Aorta (tissue), 5 donors: ENCODE results near the gene SNED1. TPM values are rescaled to one million over a fixed set of nuclear protein-coding genes. Genes with fewer than 3 reads are reported as not detected.
A peak's percentile ranks its signal among the peaks of the same experiment; 100 is the strongest.

Experiments used
- ATAC-seq: fragments of 200-7000 bp; cut with Tn5 transposase; one replicate; pipeline ENCODE4 v1.9.1; 2022; ENCODE audit warnings: moderate library complexity; ENCODE audit not compliant: low FRiP score
- DNase-seq, 2 donors: peaks; one replicate each; pipeline ENCODE4 v3.0.0-alpha.2; 2020
- H3K27ac ChIP-seq, 2 donors: one replicate each; pipeline ENCODE4 v1.5.1; 2013; ENCODE audit warnings: low read length in 2 of 2, mild to moderate bottlenecking in 2 of 2, moderate library complexity in 2 of 2, control low read depth in 1 of 2, inconsistent platforms in 1 of 2, low read depth in 1 of 2
- H3K27me3 ChIP-seq, 2 donors: one replicate each; pipeline ENCODE4 v1.6.1; 2013; ENCODE audit warnings: control low read depth in 1 of 2, low read length in 1 of 2, mild to moderate bottlenecking in 1 of 2, moderate library complexity in 1 of 2; ENCODE audit not compliant: insufficient read depth in 2 of 2, control insufficient read depth in 1 of 2
- H3K36me3 ChIP-seq, 2 donors: one replicate each; pipeline ENCODE4 v1.6.1; 2013; ENCODE audit warnings: control low read depth in 1 of 2, low read length in 1 of 2, mild to moderate bottlenecking in 1 of 2; ENCODE audit not compliant: insufficient read depth in 2 of 2, control insufficient read depth in 1 of 2
- H3K4me1 ChIP-seq, 2 donors: one replicate each; pipeline ENCODE4 v1.6.1; 2013; ENCODE audit warnings: low read length in 2 of 2, control low read depth in 1 of 2, mild to moderate bottlenecking in 1 of 2, moderate library complexity in 1 of 2; ENCODE audit not compliant: insufficient read depth in 2 of 2, control insufficient read depth in 1 of 2
- H3K4me3 ChIP-seq, 2 donors: one replicate each; pipeline ENCODE4 v1.5.1; 2013; ENCODE audit warnings: low read length in 2 of 2, control low read depth in 1 of 2, mild to moderate bottlenecking in 1 of 2
- H3K9me3 ChIP-seq: one replicate; pipeline ENCODE4 v1.6.1; 2013; ENCODE audit warnings: mild to moderate bottlenecking, low read length; ENCODE audit not compliant: control insufficient read depth
- WGBS, 2 donors: extraction: QIAGEN DNeasy Blood & Tissue Kit; methylation state at CpG; one replicate each; pipeline ENCODE4 v1.1.7; 2013; 5-methylcytosine and 5-hydroxymethylcytosine counted together
- intact Hi-C, 2 donors: fragments of 100-400 bp; cut with DNase I; formaldehyde crosslinking; loops; one replicate each; pipeline versions ENCODE4 v1.14.2 to v1.15.0; 2022
- polyA plus RNA-seq, 2 donors: library from polyadenylated mRNA; stranded (reverse); fragments of 200-250 nt; gene quantifications; one replicate each; pipeline ENCODE4 v1.2.3, GENCODE V29; 2013
- total RNA-seq, 2 donors: library from RNA; stranded (reverse); fragmentation: NEBNext Ultra II Directional; extraction: Animal tissue kit (Norgen Biotek cat#: 25700); gene quantifications; one replicate each; pipeline ENCODE4 v1.2.1, GENCODE V29; 2021
- donor health status: healthy with polysubstance abuse.
- donor health status: Bipolar disorder and iron deficiency.
- donor health status: DM: no; HTN: no; CAD: no.
- donor health status: DM: no; HTN: no; CAD: no.
- donor health status: DM: yes; HTN: yes; CAD: no.

Gene SNED1
- total and polyA plus RNA-seq, 4 donors: 5.9 to 149 (median 67.4) TPM

DNA sequence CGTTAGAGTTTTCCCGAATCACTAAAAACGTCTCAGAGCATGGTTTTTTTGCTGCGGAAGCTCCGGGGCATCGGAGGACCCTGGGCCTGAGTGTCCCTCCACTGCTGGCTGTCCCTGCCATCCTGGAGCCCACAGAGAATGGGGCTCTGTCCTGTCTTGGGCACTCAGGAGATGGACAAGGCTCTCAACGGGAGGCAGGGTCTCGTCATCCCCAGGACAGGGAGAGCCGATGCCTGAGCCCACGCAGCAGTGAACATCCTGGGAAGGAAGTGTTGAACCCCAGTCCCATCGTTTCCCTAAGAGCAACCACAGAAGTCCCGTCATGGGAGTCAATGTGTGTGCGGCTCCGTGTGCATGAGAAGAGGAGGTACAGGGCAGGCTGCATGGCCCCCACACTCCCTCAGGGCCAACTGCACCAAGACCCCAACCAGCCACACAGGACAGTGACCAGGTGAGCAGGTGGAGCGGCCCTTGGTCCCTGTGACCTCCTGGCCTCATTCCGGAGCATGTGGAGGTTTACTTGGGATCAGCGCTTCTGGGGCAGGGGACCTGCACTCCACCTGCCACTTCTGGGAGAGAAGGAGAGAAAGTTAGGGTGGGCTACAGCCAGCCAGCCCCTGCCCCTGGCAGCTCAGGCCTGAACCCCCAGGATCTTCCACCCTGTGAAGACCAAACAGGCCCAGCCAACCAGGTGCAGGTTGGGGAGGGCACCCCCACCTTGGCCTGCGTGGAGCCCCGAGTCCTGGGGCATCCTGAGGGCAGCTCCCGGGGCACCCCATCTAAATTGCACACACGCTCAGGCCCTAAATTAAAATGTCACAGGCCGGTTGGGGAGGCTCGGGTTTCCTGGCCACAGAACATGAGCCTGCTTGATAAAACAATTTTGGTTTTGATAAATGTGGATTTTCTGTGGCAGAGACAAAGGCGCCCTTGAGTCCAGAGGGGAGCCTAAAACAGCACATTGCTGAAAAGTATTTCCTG is 3.1 kb upstream of the SNED1 start:
- WGBS, 2 donors: 20 to 28% methylated on average over 24 of the region's 24 CpGs
- DNase-seq (peak in 1 of 2 donors; percentile 72), ATAC-seq (no peak)
- Histone ChIP-seq H3K9me3 (no peaks in the 10 kb centered on the region), H3K4me1 (peaks cover 0 to 6% of the 10 kb centered on the region in 2 donors), H3K36me3 (no peaks in the 10 kb centered on the region), H3K27me3 (no peaks in the 10 kb centered on the region), H3K27ac (peak overlapping the region; percentile 24 to 76), H3K4me3 (no peak overlapping the region)
- intact Hi-C loops: loop anchor here in 1 of 2 donors (10.0 kb wide), 1 partner anchor 431 kb away; the partner anchor contains the start of genes DUSP28 and RNPEPL1

DNA sequence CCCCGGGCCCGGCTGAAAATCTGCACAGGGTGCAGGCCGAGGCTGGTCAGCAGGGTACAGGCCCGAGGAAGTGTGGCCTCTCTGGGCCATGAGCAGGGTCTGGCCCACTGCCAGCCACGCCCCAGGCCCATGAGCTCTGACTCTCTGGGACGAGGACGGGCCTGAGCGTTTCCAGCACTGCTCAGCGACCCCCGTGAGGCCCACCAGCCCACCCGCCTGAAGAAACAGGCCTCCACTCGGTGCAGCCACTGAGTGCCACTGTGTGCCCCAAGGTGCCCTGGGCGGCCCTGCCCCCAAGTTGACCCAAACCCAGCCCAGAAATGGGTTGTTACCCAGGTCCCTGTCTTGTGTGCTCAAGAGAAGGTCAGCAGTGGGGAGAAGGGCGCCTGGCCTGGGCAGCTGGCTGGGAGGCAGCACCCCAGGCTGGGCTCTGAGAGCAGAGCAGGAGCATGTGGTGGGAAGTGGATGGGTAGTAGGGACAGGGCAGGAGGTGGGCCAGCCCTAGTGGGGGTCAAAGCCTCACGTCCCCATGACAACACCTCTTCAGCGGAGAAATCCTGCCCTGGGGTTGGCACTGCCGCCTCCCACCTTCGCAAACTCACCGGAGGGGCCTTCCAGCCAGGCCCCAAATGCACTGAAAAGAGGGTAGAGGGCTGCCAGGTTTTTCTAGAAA is 2.1 kb upstream of the SNED1 start:
- H3K27ac ChIP-seq: peak overlapping the region; percentile 37 to 84
- peaks cover 0 to 6% of the 10 kb centered on the region in 2 donors for H3K4me1 ChIP-seq
- no peaks in the 10 kb centered on the region for H3K36me3 ChIP-seq
- DNase-seq (peak in 1 of 2 donors; percentile 73), ATAC-seq (no peak)
- H3K27me3 ChIP-seq: no peaks in the 10 kb centered on the region
- intact Hi-C loops: loop anchor here in 1 of 2 donors (10.0 kb wide), 1 partner anchor 431 kb away; the partner anchor contains the start of genes DUSP28 and RNPEPL1
- no peak overlapping the region for H3K4me3 ChIP-seq
- 29 to 31% methylated on average over 19 of the region's 19 CpGs for WGBS, 2 donors
- no peaks in the 10 kb centered on the region for H3K9me3 ChIP-seq

DNA sequence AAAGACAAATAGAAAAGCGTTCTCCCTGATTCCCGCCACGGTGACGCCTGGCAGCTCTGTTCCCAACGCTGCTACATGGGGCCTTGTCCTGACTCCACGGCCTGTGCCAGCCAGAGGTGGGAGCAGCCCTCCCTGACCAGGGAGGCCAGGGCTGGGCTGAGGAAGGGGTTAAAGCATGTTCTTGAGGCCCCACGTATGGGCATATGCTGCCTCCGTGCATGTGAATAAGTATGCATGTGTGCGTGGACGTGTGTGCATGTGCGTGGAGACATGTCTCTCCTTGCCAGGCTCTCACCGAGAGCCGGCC is 1.6 kb upstream of the SNED1 start:
- intact Hi-C loops: loop anchor here in 1 of 2 donors (10.0 kb wide), 1 partner anchor 432 kb away; the partner anchor contains the start of genes DUSP28 and RNPEPL1
- 19 to 21% methylated on average over 13 of the region's 13 CpGs for WGBS, 2 donors
- DNase-seq: peak in 1 of 2 donors; percentile 71
- H3K4me3 ChIP-seq: no peak overlapping the region
- peaks cover 0 to under 1% of the 10 kb centered on the region in 2 donors for H3K36me3 ChIP-seq
- H3K4me1 ChIP-seq: peaks cover 0 to 6% of the 10 kb centered on the region in 2 donors
- ATAC-seq: no peak
- H3K9me3 ChIP-seq: no peaks in the 10 kb centered on the region
- H3K27me3 ChIP-seq: no peaks in the 10 kb centered on the region
- peak overlapping the region; percentile 37 to 84 for H3K27ac ChIP-seq

DNA sequence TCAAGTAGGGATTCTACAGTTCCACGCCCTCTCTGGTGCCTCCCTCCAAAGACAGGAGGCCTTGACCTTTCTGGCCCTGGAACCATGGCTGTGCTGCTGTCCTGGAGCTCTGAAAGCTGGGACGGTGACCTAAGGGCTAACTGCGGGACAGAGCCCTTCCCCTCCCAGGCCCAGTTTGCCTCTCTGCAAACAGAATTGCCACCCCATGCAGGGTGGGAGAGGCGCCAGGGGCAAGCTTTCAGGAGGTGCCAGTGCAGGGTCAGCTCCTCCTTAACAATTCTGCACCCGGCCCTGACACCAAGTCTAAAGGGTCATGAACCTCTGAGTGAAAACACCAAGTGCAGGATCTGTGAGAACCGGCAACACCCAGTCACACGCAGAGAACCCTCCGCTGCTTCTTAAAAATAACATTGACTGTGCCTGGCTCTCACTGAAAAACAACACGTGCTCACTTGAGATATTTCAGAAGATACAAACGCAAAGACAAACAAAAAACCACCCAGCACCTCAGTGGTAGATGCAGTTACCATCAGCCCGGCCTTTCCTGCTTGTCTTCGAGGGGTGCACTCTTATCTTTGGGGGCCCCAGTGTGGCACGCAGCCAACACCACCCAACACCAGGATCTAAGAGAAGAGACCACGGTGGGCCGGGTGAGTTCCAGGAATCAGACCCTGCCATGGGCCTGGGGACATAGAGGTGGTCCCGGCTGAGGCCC is 1.1 kb upstream of the SNED1 start:
- no peaks in the 10 kb centered on the region for H3K27me3 ChIP-seq
- peaks cover 0 to 3% of the 10 kb centered on the region in 2 donors for H3K36me3 ChIP-seq
- intact Hi-C loops: loop anchor here in 1 of 2 donors (10.0 kb wide), 1 partner anchor 432 kb away; the partner anchor contains the start of genes DUSP28 and RNPEPL1
- H3K4me3 ChIP-seq: peak overlapping the region in 1 of 2 donors; percentile 83
- peak overlapping the region; percentile 37 to 84 for H3K27ac ChIP-seq
- ATAC-seq: peak; percentile 48
- WGBS, 2 donors: 15 to 16% methylated on average over 16 of the region's 16 CpGs
- H3K9me3 ChIP-seq: no peaks in the 10 kb centered on the region
- DNase-seq: peak in 1 of 2 donors; percentile 78
- peaks cover 0 to 6% of the 10 kb centered on the region in 2 donors for H3K4me1 ChIP-seq

DNA sequence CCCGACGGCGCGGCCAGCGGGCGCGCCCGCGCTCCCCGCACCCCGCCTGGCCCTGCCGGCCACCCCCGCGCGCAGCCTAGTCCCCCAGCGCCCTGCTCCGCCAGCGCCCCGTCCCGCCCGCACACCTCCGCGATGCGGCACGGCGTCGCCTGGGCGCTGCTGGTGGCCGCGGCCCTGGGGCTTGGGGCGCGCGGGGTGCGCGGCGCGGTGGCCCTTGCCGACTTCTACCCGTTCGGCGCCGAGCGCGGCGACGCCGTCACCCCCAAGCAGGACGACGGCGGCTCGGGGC is 232 bp downstream of the SNED1 start:
- peaks cover 2% of the 10 kb centered on the region for H3K9me3 ChIP-seq
- 0% methylated on average over 17 to 51 of the region's 51 CpGs for WGBS, 2 donors
- peak overlapping the region; percentile 83 for H3K4me3 ChIP-seq
- intact Hi-C loops: loop anchor here in 1 of 2 donors (10.0 kb wide), 1 partner anchor 434 kb away; the partner anchor contains the start of genes DUSP28 and RNPEPL1
- no peaks in the 10 kb centered on the region for H3K27me3 ChIP-seq
- H3K27ac ChIP-seq: peak overlapping the region in 1 of 2 donors; percentile 62
- H3K4me1 ChIP-seq: peaks cover 0 to 6% of the 10 kb centered on the region in 2 donors
- no peak for DNase-seq
- no peak for ATAC-seq
- peaks cover 0 to 7% of the 10 kb centered on the region in 2 donors for H3K36me3 ChIP-seq

DNA sequence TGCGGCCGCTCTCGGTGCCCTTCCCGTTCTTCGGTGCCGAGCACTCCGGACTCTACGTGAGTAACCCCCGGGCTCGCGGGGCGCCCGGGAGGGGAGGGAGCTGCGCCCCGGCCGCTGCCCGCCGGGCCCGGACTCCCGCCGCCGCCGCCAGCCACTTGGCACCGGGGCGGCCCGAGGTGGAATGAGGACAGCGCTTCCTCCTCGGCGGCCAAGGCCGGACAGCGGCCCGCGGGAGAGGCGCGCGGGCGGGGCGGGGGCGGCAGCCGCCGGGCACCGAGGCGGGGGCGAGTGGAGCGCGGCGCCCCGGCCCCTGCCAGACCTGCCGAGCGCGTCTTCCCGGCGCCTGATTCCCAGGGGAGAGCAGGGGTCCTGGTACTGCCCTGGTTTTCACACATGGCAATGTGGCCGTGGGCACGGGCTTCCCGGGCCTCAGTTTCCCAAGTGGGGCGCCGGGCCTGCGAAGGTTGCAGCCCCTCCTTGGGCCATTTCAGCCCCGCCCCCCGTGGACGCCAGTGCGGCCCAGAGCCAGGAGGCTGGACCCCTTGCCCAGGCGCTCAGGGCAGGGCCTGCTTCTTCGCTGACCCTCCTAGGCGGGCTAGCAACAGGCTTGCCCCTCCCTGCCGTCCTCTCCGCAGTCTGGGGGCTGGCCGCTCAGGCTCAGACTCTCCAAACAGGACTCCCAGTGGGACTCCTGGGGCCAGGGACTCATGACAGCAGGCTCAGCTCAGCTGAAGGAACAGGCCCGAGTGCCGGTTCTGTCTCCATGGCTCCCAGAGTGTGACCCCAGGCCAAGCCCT is 775 bp downstream of the SNED1 start:
- WGBS, 2 donors: 3 to 5% methylated on average over 42 to 71 of the region's 71 CpGs
- DNase-seq (peak in 1 of 2 donors; percentile 84), ATAC-seq (no peak)
- Histone ChIP-seq H3K36me3 (peaks cover 0 to 11% of the 10 kb centered on the region in 2 donors), H3K9me3 (peaks cover 2% of the 10 kb centered on the region), H3K27me3 (no peaks in the 10 kb centered on the region), H3K27ac (peak overlapping the region in 1 of 2 donors; percentile 62), H3K4me1 (peaks cover 0 to 6% of the 10 kb centered on the region in 2 donors), H3K4me3 (peak overlapping the region; percentile 83)
- intact Hi-C loops: loop anchor here in 1 of 2 donors (10.0 kb wide), 1 partner anchor 434 kb away; the partner anchor contains the start of genes DUSP28 and RNPEPL1

DNA sequence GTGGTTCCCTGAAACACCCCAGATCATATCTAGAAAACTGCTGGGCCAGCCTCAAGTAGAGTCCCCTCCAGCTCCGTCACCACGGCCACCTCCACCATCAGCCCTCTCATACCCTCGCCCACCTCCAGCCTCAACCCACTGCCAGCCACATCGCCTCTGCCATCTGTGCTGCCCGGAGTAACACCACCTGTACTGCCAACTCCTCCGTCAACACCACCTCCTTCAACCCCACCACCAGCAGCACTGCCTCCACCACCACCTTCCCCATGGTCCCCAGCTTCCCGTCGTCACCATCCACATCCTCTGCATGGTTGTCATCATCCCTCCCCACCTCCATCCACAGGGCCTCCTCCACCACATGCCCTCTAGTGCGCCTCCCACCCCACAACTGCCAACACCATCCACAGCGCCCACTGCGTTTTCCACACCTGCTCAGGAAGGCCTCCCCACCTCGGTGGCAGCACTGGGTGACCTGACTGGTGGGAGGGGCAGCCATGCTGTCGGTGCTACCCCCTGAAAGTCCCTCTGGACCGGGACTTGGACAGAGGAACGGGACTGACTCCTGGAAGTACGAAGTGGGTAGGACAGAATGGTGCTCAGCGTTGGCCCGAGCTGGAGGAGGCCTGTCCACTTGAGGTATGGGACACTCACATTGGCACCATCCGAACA is 1.6 kb downstream of the SNED1 start:
- no peak for ATAC-seq
- Histone ChIP-seq H3K27me3 (no peaks in the 10 kb centered on the region), H3K9me3 (peaks cover 2% of the 10 kb centered on the region), H3K27ac (no peak overlapping the region), H3K4me1 (peaks cover 0 to 6% of the 10 kb centered on the region in 2 donors), H3K4me3 (peak overlapping the region; percentile 83), H3K36me3 (peaks cover 0 to 11% of the 10 kb centered on the region in 2 donors)
- WGBS, 2 donors: 85 to 89% methylated on average over 19 of the region's 19 CpGs
- peak in 1 of 2 donors; percentile 63 for DNase-seq
- intact Hi-C loops: loop anchor here in 1 of 2 donors (10.0 kb wide), 1 partner anchor 435 kb away; the partner anchor contains the start of genes DUSP28 and RNPEPL1
